ENCODE measurements around the gene RASD2. TPM values are rescaled to one million over a fixed set of nuclear protein-coding genes. Genes with fewer than 3 reads are reported as not detected.

RASD2 gene
- total RNA-seq, 1 donor from 2014 or later = 1.1 TPM

DNA sequence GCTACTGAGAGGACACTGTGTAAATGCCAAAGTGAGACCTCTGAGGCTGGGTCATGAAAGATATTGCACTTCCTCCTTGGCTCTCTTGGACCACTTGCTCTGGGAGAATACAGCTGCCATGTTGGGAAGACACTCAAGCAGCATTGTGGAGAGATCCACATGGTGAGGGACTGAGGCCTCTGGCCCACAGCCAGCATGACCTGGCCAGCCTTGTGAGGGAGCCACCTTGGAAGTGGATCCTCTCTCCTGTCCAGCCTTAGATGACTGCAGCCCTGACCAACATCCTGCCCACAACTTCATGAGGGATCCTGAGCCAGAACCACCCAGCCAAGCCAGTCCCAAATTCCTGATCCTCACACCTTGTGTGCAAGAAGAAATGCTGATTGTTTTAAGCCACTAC is 46.1 kb downstream of the RASD2 start:
- no peak for DNase-seq

DNA sequence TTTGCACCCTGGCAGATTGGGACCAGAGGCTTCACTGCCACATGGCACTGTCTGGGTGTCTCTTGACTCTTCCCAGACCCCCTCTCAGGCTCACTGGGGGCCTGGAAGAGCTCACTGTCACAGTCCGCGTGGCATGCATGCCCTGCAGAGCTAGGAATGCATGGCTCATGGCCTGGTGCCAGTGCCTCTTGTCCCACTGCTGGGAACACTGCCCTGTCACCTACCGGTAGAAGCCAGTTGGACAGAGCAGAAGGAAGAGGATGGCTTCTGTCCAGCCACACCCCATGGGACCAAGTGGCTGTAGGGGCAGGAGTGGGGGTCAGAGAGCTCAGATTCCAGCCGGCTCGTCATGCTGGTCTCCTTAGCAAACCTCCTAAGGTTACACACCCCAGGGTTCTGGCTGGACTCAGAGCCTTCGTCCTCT is 46.8 kb downstream of the RASD2 start:
- DNase-seq = no peak

DNA sequence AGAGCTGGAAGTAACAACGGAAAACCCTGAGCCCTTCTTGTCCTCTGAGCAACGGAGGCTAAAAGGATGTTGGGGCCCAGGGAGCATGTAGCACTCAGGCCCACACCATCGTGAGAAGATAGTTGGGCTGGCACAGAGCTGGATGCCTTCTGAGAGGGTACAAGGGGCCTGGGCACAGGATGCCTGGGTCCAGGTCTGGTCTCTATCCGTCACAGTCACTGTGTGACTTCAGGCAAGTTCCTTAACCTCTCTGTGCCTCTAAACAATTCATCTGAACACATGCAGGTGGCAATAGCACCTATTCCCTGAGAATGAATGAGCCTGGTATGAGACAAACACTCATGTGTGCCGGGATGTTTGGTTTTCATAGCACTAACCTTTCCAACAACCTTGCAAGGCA is 47.3 kb downstream of the RASD2 start:
- no peak for DNase-seq

DNA sequence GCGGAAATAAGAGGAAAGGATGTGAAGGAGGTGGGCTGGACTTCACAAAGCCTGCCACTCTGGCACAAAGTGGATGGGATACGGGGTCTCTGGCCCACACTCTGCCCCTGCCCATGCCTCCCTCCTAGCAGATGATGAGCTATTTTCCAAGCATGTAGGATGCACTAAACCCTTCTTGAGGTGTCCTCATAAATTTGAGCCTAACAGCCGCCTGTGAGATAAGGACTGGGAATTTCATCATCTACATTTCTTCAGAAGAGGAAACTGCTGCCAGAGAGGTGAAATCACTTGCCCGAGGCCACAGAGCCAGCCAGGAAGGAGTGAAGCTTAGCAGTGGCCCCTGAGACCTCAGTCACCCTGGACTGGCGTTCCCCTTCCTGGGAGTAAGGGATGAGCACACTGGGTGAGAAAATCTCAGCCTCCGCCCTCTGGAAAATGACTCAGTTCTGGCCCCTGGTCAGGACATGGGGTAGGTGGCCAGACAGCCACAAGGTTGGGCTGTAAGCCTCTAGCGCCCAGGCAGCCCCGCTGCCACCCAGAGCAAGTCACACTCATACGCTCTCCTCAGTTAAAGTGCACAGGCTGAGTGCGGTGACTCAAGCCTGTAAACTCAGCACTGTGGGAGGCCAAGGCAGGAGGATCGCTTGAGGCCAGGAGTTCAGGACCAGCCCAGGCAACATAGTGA is 48.6 kb downstream of the RASD2 start:
- DNase-seq = no peak

DNA sequence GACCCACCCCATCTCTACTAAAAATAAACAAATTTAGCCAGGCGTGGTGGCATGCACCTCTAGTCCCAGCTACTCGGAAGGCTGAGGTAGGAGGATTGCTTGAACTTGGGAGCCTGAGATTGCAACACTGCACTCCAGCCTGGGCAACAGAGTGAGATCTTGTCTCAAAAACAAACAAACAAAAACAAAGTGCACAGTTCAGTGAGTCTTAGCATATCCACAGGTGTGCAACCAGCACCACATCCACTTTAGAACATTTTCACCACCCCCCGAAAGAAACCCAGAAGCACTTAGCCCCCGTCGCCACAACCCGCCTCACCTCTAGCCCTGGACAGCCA is 49.1 kb downstream of the RASD2 start:
- DNase-seq = no peak

DNA sequence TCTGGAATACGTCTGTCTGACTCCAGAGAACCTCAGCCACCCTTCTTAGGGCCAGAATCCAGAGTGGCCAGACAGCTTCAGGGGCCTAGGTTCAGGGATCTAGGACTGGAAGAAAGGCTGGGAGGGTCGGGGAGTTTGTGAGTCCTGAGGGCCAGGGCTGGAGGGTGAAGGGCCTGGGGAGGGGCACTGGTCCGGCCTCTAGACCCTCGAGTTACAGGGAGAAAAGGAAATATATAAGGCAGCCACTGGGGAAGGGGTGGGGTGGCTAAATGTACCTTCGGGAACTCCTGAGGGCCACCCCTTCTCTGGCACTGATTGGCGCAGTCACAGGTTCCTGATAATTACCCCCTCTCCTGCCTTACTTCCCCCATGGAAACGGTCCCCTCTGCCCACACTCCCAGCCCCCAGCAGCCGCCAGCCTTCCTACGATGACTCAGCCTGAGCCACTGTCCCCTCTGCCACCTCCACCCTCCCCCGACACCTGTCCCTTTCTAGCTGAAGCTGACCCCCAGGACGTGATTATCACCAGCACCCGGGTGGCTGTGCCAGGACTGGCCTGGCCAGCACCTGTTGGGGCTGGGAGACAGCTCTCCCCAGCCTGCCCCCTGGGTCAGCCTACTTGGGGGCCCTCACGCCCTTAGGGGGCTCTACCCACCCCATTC is 50.1 kb downstream of the RASD2 start:
- DNase-seq = no peak

DNA sequence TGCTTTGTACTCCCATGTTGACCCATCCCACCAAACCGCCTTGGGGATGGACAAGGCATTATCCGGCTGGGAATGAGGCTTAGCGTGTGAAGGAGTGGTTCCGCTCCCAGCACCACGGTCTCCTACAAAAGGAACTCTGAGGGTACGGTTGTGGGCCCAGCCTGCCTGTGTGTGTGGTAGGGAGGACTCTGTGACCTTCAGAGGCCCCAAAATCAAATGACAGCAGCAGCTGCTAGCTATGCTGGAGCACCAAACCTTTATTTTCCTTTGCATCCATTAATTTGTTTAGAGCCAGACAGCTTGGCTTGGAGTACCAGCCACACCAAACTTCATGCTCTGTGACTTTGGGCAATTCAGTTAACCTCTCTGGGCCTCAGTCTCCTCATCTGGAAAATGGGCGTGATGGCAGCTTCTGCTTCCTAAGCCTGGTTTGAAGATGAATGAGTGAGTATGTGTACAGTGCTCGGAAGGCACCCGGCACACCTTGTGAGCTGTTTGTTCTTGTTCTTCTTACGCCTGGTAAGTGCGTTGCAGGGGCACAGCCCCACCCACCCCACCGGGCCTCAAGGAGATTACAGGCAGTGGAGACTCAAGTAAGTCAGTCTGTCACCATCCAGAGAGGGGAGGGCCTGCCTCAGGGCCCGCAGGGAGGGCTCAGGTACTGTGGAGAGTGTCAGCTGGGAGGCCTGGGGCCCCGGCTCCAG is 51.2 kb downstream of the RASD2 start:
- no peak for DNase-seq

DNA sequence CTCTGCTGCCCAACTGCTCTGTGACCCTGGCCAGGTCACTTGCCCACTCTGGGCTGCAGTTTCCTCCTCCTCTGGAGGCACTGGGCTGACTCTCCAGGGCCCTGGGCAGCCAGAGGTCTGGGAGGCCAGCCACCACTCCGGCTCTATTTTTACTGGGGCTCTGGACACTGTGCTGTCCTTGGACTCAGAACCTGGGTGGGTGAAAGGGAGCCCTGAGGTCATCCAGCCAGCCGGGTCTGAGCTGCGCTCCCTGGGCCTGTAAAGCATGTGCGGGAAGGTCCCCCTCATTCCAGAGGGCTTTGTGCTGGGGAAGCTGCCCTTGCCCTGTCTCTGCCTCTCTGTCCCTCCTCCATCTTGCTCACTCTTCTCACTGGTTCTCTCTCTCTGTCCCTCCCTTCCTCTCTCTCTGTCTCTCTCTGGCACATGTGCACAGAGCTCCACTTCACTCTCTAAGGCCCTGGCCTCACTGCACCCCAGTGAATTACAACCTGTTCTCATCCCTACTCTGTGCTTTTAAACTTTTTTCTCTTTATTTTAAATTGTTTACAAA is 51.9 kb downstream of the RASD2 start:
- DNase-seq = no peak

DNA sequence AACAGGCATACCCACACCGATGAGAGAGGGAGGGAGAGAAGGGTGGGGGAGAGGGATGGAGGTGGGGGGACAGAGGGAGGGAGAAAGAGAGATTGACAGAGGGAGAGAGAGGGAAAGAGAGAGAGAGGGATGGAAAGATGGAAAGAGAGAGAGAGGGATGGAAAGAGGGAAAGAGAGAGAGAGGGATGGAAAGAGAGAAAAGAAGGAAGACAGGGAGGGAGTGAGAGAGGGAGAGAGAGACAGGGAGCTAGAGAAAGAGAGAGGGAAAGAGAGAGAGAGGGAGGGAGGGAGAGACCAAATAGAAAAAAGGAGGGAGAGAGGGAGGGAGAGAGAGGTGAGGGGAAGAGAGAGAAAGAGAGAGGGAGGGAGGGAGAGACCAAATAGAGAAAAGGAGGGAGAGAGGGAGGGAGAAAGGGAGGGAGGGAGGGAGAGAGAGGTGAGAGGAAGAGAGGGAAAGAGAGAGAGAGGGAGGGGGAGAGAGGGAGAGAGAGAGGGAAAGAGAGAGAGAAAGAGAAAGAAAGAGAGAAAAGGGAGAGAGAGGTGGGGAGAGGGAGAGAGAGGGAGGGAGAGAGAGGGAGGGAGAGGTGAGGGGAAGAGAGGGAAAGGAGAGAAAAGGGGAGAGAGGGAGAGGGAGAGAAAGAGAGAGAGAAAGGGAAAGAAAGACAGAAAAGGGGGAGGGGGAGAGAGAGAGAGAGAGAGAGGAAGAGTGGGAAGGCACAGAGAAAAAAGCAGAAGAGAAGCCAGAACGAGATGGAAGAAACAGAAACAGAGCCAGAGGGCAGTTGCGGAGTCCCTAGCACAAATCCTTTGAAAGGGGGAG is 52.6 kb downstream of the RASD2 start:
- no peak for DNase-seq

DNA sequence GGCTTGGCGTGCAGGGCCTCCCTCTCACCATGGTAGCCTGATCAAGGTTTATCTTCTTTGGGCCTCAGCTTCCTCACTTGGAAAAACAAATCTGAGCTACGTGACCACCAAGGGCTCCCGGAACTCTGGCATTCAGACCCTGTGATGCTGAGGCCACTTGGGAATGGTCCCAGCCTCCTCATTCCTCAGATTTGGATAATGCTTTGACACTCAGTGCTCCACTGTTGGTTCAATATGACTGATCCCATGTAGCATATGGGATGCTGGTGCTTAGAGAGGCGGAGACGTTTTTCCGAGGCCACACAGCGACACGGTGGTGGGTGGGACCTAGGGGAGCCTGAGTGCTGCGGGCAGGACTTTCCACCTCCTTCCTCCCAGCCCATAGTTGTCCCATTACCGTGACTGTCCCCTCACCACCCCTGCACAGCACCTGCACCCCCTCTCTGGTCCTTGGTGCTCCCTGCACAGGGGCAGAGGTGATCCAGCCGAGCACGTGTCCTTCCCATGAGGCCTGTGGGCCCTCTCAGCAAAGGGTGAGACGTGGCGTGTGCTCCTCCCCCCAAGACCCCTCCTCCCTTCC is 53.4 kb downstream of the RASD2 start:
- DNase-seq = no peak

DNA sequence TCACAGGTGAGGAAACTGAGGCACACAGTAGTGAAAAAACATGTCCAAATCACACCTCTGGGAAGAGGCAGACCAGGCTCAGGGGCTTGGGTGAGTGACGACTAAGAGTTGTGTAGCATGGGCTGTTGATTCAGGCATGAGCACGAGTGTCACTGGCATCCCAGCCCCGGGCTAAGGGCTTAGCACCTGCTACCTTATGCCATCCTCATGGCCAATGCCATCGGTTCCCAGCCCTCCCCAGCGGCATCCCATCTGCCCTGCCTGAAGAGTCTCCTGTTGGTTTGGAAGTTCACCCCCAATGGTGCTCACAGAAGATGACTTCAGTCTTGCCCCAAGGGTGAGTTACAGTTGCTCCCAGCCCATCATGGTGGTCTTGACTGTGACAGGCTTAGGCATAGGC is 54.1 kb downstream of the RASD2 start:
- DNase-seq = no peak

DNA sequence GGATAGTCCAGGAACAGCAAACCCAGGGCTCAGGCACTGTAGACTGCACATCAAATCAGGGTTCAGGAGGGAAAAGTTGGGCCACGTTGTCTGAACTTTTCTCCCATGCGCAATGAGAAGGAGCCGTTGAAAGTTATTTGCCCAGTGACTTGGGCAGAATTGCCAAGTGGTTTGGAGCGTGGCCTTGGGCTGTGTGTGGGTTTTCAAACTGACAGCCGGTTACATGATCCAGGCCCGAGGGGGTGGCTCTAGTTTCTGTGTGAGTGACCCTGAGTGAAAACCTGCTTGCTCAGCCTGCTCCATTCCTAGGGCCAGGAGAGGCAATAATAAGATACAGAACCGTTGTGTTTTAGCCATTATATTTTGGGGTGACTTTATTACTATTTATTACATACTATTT is 56.2 kb downstream of the RASD2 start:
- DNase-seq = no peak

DNA sequence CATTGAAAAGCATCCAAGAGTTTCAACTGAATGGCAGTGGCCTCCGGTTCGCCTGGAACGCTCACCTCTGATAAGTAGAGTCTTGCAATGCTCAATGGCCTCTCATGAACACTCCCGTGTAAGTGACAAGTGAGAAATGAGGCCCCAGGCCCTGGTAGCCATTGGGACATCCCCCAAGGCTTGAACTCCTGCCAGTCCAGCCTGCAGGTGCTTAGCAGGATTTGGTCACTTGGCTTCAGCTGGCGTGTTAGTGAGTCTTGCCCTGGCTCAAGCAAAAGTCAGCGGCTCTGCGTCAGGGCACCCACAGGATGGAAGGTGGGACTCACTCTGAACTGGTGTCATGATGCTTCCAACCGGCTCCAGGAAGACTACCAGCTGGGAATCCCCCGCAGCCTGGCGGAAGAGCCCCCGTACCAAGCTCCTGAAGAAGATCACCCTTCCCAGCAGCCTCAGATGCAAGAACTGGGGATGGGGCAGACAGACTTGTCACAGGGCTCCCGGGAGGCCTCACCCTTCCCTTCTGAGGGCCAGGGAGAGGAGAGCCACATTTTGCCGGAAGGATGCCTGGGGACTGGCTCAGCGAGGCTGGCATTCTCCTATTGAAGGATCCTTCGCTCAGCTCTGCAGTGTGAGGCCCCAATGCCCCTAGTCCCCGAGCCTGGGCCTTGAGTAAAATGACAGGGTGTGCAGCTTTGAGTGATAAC is 57.2 kb downstream of the RASD2 start:
- DNase-seq = no peak

DNA sequence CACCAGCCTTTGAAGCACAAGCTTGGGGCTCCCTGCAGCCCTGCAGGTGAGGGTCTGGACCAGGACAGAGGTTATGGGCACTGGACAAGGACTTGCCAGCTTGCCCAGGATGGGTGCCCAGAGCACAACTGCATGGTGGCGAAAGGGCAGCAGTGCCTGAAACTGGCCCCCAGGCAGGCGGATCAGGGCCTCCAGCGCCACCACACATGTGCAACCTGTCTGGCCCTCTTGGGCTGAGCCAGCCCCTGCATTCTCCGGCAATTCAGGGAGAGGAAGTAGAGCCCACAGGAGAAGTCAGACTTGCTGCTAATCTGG is 57.7 kb downstream of the RASD2 start:
- DNase-seq = no peak

DNA sequence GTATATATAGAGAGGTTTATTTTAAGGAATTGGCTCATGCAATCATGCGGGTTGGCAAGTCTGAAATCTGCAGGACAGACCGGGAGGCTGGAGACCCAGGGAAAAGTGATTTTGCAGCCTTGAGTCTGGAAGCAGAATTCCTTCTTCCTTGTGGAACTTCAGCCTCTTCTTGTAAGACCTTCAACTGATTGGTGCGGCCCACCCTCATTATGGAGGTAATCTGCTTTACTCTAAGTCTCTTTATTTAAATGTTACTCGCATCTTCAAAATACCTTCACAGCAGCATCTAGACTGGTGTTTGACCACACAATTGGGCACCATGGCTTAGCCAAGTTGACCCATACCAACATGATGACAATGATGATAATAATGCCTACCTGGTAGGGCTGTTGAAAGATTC is 58.7 kb downstream of the RASD2 start:
- DNase-seq = no peak

DNA sequence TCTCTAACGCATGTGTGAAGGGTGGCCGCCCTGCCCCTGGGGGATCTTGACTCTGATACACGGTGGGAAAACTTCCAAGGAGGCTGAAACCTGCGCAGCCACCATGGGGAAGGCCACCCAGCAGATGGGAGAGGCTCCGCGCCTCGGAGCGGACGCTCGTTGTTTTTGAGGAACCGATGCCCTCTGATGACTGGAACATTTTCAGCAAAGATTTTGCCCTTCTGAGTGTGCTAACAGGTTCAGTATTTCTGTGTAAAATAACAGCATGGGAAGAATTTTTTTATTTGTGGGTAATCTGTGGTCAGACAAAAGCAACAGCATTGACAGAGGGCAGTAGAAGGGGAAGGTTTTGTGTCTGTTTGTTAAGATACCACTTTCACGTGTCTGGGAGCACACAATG is 59.8 kb downstream of the RASD2 start:
- no peak for DNase-seq

DNA sequence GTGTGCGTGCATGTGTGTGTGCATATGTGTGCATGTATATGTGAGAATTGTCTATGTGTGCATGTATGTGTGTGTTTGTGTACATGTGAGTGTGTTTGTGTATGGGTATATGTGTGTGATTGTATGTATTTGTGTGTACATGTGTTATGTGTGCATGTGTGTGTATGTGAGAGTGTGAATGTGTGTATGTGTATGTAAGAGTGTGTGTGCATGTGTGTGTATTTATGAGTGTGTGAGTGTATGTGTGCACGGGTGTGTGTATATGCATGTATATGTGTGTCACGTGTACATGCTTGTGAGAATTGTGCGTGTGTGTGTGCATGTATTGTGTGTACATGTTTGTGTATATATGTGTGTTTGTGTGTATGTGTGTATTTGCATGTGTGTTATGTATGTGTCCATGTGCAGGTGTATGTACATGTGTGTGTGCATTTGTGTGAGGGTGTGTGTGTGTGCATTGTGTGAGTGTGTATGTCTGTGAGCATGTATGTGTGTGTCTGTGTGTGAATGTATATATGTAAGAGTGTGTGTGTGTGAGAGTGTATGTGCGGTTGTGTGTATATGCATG is 60.5 kb downstream of the RASD2 start:
- no peak for DNase-seq

DNA sequence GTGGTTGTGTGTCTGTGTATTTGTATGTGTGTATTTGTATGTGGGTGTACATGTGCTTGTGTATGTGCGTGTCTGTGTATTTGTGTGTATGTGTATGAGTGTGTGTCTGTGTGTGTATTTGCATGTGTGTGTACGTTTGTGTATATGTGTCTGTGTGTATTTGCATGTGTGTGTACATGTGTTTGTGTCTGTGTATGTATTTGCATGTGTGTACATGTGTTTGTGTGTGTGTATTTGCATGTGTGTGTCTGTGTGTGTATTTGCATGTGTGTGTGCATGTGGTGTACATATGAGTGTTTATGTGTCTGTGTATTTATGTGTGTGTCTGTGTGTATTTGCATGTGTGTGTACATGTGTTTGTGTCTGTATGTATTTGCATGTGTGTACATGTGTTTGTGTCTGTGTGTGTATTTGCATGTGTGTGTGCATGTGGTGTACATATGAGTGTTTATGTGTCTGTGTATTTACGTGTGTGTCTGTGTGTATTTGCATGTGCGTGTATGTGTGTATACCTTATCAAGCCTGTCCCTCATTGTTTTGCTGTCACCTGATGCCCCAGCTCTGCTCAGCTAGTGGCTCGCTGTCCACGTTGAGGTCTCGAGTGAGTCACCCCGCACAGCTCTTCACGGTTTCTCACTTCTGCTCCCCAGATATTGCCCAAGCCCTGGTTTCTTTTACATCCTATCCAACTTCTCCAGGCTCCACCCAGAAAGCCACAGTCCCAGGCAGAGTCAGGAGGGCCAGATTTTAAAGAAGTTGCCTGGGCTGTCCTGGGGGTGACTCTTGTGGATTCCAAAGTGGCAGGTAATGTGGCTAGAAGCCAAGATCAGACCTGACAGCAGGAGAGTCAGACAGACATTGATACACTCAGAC is 61.3 kb downstream of the RASD2 start:
- no peak for DNase-seq
